ENCODE data around the gene SKIC8.
A peak's percentile ranks its signal among the peaks of the same experiment; 100 is the strongest.

Gene SKIC8

GRCh38 chr15:78244893-78245292 is 54.5 kb downstream of the SKIC8 start:
- TF ChIP-seq TAF1 (IDR thresholded peaks at IDR 0.05; ENCODE audit: borderline replicate concordance, low read depth, low read length) (no peak), POLR2AphosphoS5 (IDR thresholded peaks at IDR 0.05; ENCODE audit: low read depth, low read length) (no peak), POLR2A (IDR thresholded peaks at IDR 0.05; ENCODE audit: low read depth, low read length) (no peak)
- no peak for DNase-seq (ENCODE audit: insufficient read length)
- no peak for FAIRE-seq

- TF ChIP-seq TAF1 (IDR thresholded peaks at IDR 0.05; ENCODE audit: borderline replicate concordance, low read depth, low read length) (no peak), POLR2AphosphoS5 (IDR thresholded peaks at IDR 0.05; ENCODE audit: low read depth, low read length) (no peak), POLR2A (IDR thresholded peaks at IDR 0.05; ENCODE audit: low read depth, low read length) (no peak)
- FAIRE-seq, result no peak
Measured at GRCh38 chr15:78244101-78244500, 55.3 kb downstream of the SKIC8 start.

GRCh38 chr15:78243491-78243941 is 55.9 kb downstream of the SKIC8 start:
- TF ChIP-seq TAF1 (IDR thresholded peaks at IDR 0.05; ENCODE audit: borderline replicate concordance, low read depth, low read length) (no peak), POLR2AphosphoS5 (IDR thresholded peaks at IDR 0.05; ENCODE audit: low read depth, low read length) (no peak), POLR2A (IDR thresholded peaks at IDR 0.05; ENCODE audit: low read depth, low read length) (no peak)
- no peak for DNase-seq (ENCODE audit: insufficient read length)
- no peak for FAIRE-seq

More at GRCh38 chr15:78244101-78244500, 55.3 kb downstream of the SKIC8 start:
- no peak for DNase-seq (ENCODE audit: insufficient read length)

GRCh38 chr15:78243058-78243457 is 56.4 kb downstream of the SKIC8 start:
- no peak for DNase-seq (ENCODE audit: insufficient read length)

GRCh38 chr15:78242128-78242527 is 57.3 kb downstream of the SKIC8 start:
- no peak for FAIRE-seq
- no peak for DNase-seq (ENCODE audit: insufficient read length)
- TF ChIP-seq POLR2AphosphoS5 (IDR thresholded peaks at IDR 0.05; ENCODE audit: low read depth, low read length), result no peak
- no peak for TF ChIP-seq TAF1 (IDR thresholded peaks at IDR 0.05; ENCODE audit: borderline replicate concordance, low read depth, low read length)
- no peak for TF ChIP-seq POLR2A (IDR thresholded peaks at IDR 0.05; ENCODE audit: low read depth, low read length)

More at GRCh38 chr15:78243058-78243457, 56.4 kb downstream of the SKIC8 start:
- TF ChIP-seq TAF1 (IDR thresholded peaks at IDR 0.05; ENCODE audit: borderline replicate concordance, low read depth, low read length), result no peak
- TF ChIP-seq POLR2A (IDR thresholded peaks at IDR 0.05; ENCODE audit: low read depth, low read length), result no peak
- TF ChIP-seq POLR2AphosphoS5 (IDR thresholded peaks at IDR 0.05; ENCODE audit: low read depth, low read length), result no peak
- no peak for FAIRE-seq

- no peak for TF ChIP-seq TAF1 (IDR thresholded peaks at IDR 0.05; ENCODE audit: borderline replicate concordance, low read depth, low read length)
- no peak for TF ChIP-seq POLR2A (IDR thresholded peaks at IDR 0.05; ENCODE audit: low read depth, low read length)
- FAIRE-seq (peak; percentile 63), DNase-seq (ENCODE audit: insufficient read length) (peak; percentile 84)
Measured at GRCh38 chr15:78241017-78241416, 58.4 kb downstream of the SKIC8 start.

- DNase-seq (ENCODE audit: insufficient read length) (no peak), FAIRE-seq (no peak)
- TF ChIP-seq POLR2AphosphoS5 (IDR thresholded peaks at IDR 0.05; ENCODE audit: low read depth, low read length) (no peak), POLR2A (IDR thresholded peaks at IDR 0.05; ENCODE audit: low read depth, low read length) (no peak), TAF1 (IDR thresholded peaks at IDR 0.05; ENCODE audit: borderline replicate concordance, low read depth, low read length) (no peak)
Measured at GRCh38 chr15:78239811-78240210, 59.6 kb downstream of the SKIC8 start.

GRCh38 chr15:78237146-78237545 is 62.3 kb downstream of the SKIC8 start:
- TF ChIP-seq POLR2A (IDR thresholded peaks at IDR 0.05; ENCODE audit: low read depth, low read length) (no peak), POLR2AphosphoS5 (IDR thresholded peaks at IDR 0.05; ENCODE audit: low read depth, low read length) (no peak), TAF1 (IDR thresholded peaks at IDR 0.05; ENCODE audit: borderline replicate concordance, low read depth, low read length) (no peak)
- no peak for DNase-seq (ENCODE audit: insufficient read length)
- FAIRE-seq, result no peak

- no peak for FAIRE-seq
- no peak for DNase-seq (ENCODE audit: insufficient read length)
- TF ChIP-seq POLR2A (IDR thresholded peaks at IDR 0.05; ENCODE audit: low read depth, low read length) (no peak), TAF1 (IDR thresholded peaks at IDR 0.05; ENCODE audit: borderline replicate concordance, low read depth, low read length) (no peak), POLR2AphosphoS5 (IDR thresholded peaks at IDR 0.05; ENCODE audit: low read depth, low read length) (no peak)
Measured at GRCh38 chr15:78236491-78236890, 62.9 kb downstream of the SKIC8 start.

GRCh38 chr15:78234515-78235040 is 64.8 kb downstream of the SKIC8 start, which contains the start of gene ACSBG1:
Gene ACSBG1 (minus strand): TSS chr15:78234565. CDS start chr15:78234501, 64 bp downstream.
- TF ChIP-seq POLR2AphosphoS5 (IDR thresholded peaks at IDR 0.05; ENCODE audit: low read depth, low read length) (no peak), POLR2A (IDR thresholded peaks at IDR 0.05; ENCODE audit: low read depth, low read length) (no peak), TAF1 (IDR thresholded peaks at IDR 0.05; ENCODE audit: borderline replicate concordance, low read depth, low read length) (no peak)
- DNase-seq (ENCODE audit: insufficient read length) (no peak), FAIRE-seq (no peak)

GRCh38 chr15:78233496-78233895 is 65.9 kb downstream of the SKIC8 start:
- no peak for TF ChIP-seq POLR2A (IDR thresholded peaks at IDR 0.05; ENCODE audit: low read depth, low read length)
- TF ChIP-seq TAF1 (IDR thresholded peaks at IDR 0.05; ENCODE audit: borderline replicate concordance, low read depth, low read length), result no peak
- FAIRE-seq (no peak), DNase-seq (ENCODE audit: insufficient read length) (no peak)

All from GM12892 (cell line).